ENCODE data around the gene GAB2.

- TF ChIP-seq EP300 (IDR thresholded peaks at IDR 0.05): no peak
- no peak for TF ChIP-seq CTCF (IDR thresholded peaks at IDR 0.05)
- TF ChIP-seq POLR2A (IDR thresholded peaks at IDR 0.05): no peak
Observed at GRCh38 chr11:78343303-78343702, 74.3 kb downstream of the GAB2 start.

All from tibial nerve (tissue), 4 donors.